NK-92 treated with Interleukin-12 subunit alpha and Interleukin-12 subunit beta, amount 100 ng/mL, for 24 hours (cell line): ENCODE results near the gene PLXNA3.

Source experiments
- DNase-seq: peaks from one replicate; lab custom pipeline; 2025; lab: John Stamatoyannopoulos, UW

Gene PLXNA3

GRCh38 chrX:154435171-154435733 lies 22.8 kb upstream of the PLXNA3 start:
- no peak for DNase-seq

DNA sequence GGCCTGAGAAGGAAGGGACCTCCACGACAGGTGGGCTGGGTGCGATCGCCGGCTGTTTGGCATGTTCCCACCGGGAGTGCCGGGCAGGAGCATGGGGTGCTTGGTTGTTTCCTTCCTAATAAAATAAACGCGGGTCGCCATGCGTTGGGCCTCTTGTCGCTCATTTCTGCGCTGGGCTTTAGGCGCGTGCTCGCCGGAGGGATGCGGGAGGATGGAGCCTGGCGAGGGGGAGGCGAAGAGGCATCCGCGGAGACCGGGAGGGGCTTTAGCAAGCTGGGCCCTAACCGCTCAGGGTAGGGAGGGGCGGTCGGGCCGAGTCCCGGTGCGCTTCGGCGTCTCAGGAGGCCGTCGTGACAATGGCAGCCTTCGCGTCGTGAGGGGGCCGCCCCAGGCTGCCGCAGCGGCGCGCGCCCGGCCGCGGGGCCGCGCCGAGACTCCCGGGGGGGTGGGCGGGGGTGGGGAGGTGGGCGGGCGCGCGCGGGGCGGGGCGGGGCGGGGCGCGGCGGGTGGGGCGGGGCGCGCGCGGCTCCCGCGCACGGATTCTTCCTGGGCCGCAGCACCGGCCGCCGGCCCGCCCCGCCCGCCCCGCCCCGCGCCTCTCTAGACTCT lies 21.6 kb upstream of the PLXNA3 start:
- no peak for DNase-seq

GRCh38 chrX:154436983-154437752 lies 20.9 kb upstream of the PLXNA3 start, which contains the start of gene GDI1:
Gene GDI1 (plus strand): TSS chrX:154437154. CDS start chrX:154437255, 101 bp downstream.
- DNase-seq, result no peak

DNA sequence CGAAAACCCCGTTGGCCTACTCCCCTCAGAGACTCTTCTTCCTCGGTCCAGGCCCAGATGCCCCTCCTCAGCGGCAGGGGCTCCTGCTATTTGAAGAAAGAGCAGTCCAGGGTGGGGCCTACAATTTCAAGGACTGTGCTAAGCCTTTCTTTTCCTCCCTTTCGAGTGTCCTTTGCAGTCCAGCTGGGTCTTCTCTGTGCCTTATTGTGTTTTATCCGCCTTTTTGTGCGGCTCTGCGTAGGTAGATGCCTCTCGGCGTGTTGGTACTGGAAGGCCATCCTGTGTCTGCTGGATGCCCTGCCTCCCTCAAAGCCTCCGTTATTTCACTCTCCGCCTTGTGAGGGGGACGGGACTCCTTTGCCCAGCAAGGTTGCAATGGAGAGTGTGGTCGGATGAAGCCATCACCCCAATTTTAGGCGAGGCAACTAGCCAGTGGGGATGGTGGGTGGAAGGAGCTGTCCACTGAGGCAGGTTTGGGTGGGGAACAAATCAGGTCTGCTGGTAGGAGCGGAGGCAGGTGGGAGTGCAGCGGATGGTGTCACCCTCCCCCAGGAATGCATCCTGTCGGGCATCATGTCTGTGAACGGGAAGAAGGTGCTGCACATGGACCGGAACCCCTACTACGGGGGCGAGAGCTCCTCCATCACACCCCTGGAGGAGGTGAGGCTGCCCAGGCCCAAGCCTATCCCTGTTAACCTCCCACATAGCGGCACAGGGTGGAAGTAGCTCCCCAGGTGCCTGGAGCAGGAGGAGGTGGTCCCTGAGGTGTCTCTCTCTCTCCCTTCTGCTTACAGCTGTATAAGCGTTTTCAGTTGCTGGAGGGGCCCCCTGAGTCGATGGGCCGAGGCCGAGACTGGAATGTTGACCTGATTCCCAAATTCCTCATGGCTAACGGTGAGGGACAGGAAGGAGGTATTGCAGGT lies 19.8 kb upstream of the PLXNA3 start:
- no peak for DNase-seq

DNA sequence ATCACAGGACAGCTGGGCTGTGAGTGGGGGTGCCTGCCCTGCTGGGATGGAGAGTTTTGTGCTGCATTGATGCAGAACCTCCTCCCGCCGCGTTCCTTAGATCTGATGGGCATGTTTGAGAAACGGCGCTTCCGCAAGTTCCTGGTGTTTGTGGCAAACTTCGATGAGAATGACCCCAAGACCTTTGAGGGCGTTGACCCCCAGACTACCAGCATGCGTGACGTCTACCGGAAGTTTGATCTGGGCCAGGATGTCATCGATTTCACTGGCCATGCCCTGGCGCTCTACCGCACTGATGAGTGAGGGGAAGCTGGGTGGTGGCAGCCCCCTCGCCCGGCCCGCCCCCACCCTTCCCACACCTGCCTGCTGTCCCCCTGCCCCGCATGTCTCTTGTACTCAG lies 18.2 kb upstream of the PLXNA3 start:
- DNase-seq, result no peak

DNA sequence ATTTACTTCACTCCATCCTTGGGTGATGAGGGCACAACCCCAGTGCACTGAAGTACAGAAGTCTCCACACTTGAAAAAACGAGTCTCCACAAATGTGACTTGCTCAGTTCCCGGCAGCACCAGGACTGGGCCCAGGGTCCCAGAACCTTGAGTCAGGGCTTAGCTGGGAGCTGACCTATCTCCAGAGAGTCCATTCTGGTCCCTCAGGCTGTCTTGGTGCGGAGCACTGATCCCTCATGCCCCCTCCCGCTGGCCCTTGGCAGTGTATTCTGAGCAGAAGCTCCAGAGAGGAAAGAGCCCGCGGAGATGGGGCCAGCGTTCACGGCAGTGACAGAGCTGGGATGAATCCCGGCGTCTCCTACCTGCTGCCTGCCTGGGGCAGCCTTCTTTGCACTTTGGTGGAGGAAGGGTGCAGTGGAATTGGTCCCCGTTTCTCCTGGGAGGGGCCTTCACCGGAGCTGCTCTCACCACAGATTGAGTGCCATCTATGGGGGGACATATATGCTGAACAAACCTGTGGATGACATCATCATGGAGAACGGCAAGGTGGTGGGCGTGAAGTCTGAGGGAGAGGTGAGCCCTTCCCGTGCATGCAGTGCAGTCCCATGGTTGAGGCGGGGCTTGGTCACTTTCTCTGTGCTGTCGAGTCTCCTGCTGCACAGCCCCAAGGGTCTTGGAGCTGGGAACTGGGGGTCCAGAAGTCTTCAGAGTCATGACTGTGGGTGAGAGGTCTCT lies 17.3 kb upstream of the PLXNA3 start:
- DNase-seq, result no peak

DNA sequence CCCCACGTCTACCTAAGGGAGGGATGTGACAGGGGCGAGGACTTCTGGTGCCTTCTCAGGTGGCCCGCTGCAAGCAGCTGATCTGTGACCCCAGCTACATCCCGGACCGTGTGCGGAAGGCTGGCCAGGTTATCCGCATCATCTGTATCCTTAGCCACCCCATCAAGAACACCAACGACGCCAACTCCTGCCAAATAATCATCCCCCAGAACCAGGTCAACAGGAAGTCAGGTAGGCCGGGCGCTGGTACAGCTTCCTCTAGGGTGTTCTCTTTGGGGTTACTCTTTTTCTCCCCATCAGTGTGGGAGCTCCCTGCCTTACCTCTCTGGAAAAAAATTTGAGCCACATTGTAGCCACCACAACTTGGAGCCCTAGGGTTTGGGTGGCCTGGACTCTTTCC lies 16.5 kb upstream of the PLXNA3 start:
- no peak for DNase-seq

DNA sequence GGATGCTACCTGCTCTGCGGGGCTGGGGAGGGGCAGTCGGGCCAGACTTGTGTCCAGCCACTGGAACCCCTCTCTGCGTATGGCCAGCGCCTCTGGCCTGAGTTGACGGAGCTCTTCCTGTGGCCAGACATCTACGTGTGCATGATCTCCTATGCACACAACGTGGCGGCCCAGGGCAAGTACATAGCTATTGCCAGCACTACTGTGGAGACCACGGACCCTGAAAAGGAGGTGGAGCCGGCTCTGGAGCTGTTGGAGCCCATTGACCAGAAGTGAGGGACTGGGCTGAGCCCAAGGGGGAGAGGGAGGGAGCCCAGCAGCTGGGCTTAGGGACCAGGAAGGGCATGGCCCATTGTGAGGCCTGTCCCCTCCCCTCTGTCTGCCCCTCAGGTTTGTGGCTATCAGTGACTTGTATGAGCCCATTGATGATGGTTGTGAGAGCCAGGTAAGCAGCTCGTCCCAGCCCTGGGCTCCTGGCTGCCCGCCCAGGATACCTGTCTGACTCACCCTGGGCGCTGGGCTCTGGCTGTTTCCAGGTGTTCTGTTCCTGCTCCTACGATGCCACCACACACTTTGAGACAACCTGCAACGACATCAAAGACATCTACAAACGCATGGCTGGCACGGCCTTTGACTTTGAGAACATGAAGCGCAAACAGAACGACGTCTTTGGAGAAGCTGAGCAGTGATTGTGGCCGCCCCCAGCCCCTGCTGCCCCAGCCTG lies 15.9 kb upstream of the PLXNA3 start:
- no peak for DNase-seq

GRCh38 chrX:154443479-154443910 lies 14.6 kb upstream of the PLXNA3 start:
- DNase-seq, result no peak

DNA sequence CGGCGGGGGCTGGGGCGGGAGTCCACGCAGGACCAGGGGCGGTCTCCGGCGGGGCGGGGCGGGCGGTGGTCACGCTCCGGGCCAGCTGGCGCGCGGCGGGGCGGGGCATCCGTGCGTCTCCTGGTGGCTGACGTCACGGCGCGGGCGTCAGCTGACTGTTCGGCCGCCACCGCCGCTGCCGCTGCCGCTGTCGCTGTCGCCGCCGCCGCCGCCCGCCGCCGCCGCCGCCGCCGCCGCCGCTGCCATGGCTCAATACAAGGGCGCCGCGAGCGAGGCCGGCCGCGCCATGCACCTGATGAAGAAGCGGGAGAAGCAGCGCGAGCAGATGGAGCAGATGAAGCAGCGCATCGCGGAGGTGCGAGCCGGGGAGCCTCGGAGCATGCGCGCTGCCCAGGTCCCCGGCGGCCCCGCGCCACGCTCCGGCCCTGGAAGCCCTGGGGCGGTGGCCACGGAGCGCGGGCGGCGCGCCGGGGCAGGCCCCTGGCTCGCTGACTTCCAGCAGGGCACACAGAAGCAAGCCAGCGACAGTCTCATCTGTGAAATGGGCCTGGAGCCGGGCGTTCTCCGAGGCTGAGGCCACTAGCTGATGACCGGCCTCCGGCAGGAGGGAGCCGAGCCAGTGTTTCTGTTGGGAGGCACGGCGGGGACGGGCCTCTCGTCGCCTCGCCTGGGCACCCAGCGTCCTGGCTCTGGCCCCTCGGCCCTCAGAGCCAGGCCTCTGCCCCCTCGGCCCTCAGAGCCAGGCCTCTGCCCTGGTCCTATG lies 13.9 kb upstream of the PLXNA3 start, which contains the start of gene FAM50A:
Gene FAM50A (plus strand): TSS at position 150 of the 763 bp plus-strand sequence. CDS start 95 bp downstream, at position 245.
- DNase-seq, result peak; percentile 53

DNA sequence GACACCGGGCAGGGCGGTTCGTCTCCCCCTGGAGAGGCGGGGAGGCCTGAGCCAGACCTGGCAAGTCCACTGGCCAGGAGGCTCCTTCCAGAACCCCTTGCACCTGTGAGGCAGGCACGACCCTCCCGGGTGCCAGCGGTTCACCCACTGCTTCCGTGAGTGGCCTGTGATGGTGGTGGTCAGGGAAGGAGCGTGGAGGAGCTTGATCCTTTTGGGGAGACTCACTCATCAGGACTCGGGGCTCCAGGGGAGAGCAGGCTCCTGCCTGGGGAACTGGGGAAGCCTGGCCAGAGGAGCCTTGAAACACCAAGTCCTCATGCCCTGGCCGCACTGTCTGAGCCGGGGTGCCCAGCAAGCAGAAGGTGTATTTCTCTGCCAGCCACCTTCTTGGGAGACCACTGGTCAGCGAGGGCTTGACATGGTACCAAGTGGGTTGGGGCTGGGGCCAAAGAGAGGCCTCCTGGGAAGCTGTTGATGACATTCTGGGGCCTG lies 13.3 kb upstream of the PLXNA3 start:
- no peak for DNase-seq

DNA sequence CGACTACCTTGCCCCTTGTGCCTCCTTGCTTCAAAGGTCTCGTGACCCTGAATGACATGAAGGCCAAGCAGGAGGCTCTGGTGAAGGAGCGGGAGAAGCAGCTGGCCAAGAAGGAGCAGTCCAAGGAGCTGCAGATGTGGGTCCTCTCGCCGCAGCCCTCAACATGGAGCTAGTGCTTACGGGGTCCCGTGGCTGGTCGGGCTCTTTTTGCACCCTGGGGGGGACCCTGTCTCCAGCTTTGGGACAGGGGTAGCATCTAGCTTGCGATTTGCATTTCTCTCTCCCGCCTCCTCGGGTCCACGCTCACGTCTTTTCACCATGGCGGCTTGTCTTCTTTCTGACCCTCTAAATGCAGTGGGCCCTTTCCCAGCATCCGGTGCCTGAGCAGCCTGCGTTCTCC lies 12.3 kb upstream of the PLXNA3 start:
- no peak for DNase-seq

- no peak for DNase-seq
Measured at GRCh38 chrX:154446430-154446829, 11.7 kb upstream of the PLXNA3 start.

DNA sequence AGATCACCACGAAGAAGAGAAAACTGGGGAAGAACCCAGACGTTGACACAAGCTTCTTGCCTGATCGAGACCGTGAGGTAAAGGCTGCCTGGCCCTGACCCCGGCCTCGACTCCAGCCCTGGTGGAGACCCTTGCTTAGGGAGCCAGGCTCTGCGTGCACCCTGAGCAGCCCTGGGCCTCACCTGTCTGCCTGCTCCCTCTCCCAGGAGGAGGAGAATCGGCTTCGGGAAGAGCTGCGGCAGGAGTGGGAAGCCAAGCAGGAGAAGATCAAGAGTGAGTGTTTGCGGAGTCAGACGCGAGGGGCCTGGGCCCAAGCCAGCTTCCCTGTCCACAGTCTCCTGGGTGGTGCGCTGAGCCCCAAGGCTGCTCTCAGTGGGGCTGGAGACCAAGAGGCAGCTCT lies 9.6 kb upstream of the PLXNA3 start:
- DNase-seq, result no peak

- DNase-seq, result no peak
Measured at GRCh38 chrX:154449618-154450017, 8.5 kb upstream of the PLXNA3 start.

GRCh38 chrX:154450312-154450711 lies 7.8 kb upstream of the PLXNA3 start:
- no peak for DNase-seq

DNA sequence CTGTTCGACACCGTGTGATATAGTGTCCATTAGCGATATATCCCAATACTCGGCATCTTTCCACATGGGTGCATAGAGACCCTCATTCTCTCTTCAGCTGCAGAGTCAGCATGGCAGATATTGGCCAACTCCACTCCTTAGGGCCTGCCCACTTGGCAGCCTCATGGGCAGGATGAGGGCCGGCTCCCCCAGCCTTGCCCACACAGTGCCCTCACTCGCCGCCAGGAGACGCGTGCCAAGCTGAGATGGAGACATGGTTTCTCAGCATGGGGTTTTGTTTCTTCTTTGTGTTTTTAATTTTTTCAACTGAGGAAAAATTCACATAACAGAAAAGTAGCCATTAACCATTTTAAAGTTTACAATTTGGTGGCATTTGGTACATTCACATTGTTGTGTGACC lies 5.3 kb upstream of the PLXNA3 start:
- no peak for DNase-seq

- peak; percentile 41 for DNase-seq
Measured at GRCh38 chrX:154457491-154458115, 478 bp upstream of the PLXNA3 start.
